HEK293T (cell line): ENCODE measurements around the gene PDZK1.
"Not testable (repeated sequence)": the region's sequence is repeated elsewhere in the genome, so short reads cannot be mapped to it uniquely, and the experiment has no call there.

ENCODE experiments used
- CTCF ChIA-PET: fragments of 350-600 bp; formaldehyde crosslinking; extraction: SDS; loops from one replicate; lab custom pipeline; 2021; ENCODE audit warnings: antibody characterized with exemption, inconsistent platforms; lab: Yijun Ruan, JAX
- POLR2A ChIA-PET: fragments of 350-600 bp; formaldehyde crosslinking; extraction: SDS; loops from one replicate; lab custom pipeline; 2020; ENCODE audit warnings: antibody characterized with exemption, inconsistent platforms; lab: Yijun Ruan, JAX
- DNase-seq: peaks from one replicate; pipeline ENCODE4 v3.0.0; 2012; ENCODE audit warnings: mixed read lengths; ENCODE audit errors: extremely low spot score
- ARNT ChIP-seq: fragments of 450-650 bp; IDR thresholded peaks from 2 replicates; pipeline ENCODE4 v1.6.1; 2017; ENCODE audit warnings: mild to moderate bottlenecking
- BHLHE40 ChIP-seq: fragments of 450-650 bp; IDR thresholded peaks from 2 replicates; pipeline ENCODE4 v1.6.1; 2016; ENCODE audit warnings: mild to moderate bottlenecking, moderate library complexity, borderline replicate concordance
- CTBP1 ChIP-seq: fragments of 450-650 bp; IDR thresholded peaks from 2 replicates; pipeline ENCODE4 v1.6.1; 2016; ENCODE audit warnings: borderline replicate concordance
- ELF4 ChIP-seq: fragments of 450-650 bp; IDR thresholded peaks from 2 replicates; pipeline ENCODE4 v1.6.1; 2017; ENCODE audit warnings: antibody characterized with exemption
- FOXA1 ChIP-seq: fragments of 450-650 bp; IDR thresholded peaks from 2 replicates; pipeline ENCODE4 v1.6.1; 2016; ENCODE audit warnings: mild to moderate bottlenecking
- FOXK2 ChIP-seq: fragments of 450-650 bp; IDR thresholded peaks from 2 replicates; pipeline ENCODE4 v1.6.1; 2016; ENCODE audit warnings: mild to moderate bottlenecking
- FOXM1 ChIP-seq: fragments of 450-650 bp; IDR thresholded peaks from 2 replicates; pipeline ENCODE4 v1.6.1; 2017; ENCODE audit warnings: mild to moderate bottlenecking, borderline replicate concordance
- HDGF ChIP-seq: fragments of 450-650 bp; IDR thresholded peaks from 2 replicates; pipeline ENCODE4 v1.6.1; 2017; ENCODE audit warnings: antibody characterized with exemption, borderline replicate concordance
- LEF1 ChIP-seq: fragments of 450-650 bp; IDR thresholded peaks from 2 replicates; pipeline ENCODE4 v1.6.1; 2017; ENCODE audit warnings: mild to moderate bottlenecking, borderline replicate concordance
- NFRKB ChIP-seq: fragments of 450-650 bp; IDR thresholded peaks from 2 replicates; pipeline ENCODE4 v1.6.1; 2016; ENCODE audit warnings: mild to moderate bottlenecking, moderate library complexity
- PKNOX1 ChIP-seq: fragments of 450-650 bp; IDR thresholded peaks from 2 replicates; pipeline ENCODE4 v1.6.1; 2016
- SP1 ChIP-seq: fragments of 450-650 bp; IDR thresholded peaks from 2 replicates; pipeline ENCODE4 v1.6.1; 2017
- SUZ12 ChIP-seq: fragments of 450-650 bp; IDR thresholded peaks from 2 replicates; pipeline ENCODE4 v1.6.1; 2016; ENCODE audit warnings: mild to moderate bottlenecking
- TARDBP ChIP-seq: fragments of 450-650 bp; IDR thresholded peaks from 2 replicates; pipeline ENCODE4 v1.6.1; 2016
- ZNF384 ChIP-seq: fragments of 450-650 bp; IDR thresholded peaks from 2 replicates; pipeline ENCODE4 v1.6.1; 2016

The PDZK1 gene

GRCh38 chr1:145719230-145720079 is 12.3 kb upstream of the PDZK1 start, which contains the start of gene CD160:
Gene CD160 (plus strand): TSS chr1:145719499. CDS start chr1:145728328, 8,829 bp downstream.
- no peak for DNase-seq
- ChIA-PET POLR2A (interaction anchor here (1.9 kb wide), 1 partner anchor 105 kb away, joined by 7 read pairs; the partner anchor contains the start of genes POLR3C and RNF115), CTCF (interaction anchor here (1.1 kb wide), 2 partner anchors 19 to 32 kb away, joined by 3 to 4 read pairs; no protein-coding TSS in a partner anchor)
- no peak for TF ChIP-seq FOXK2
- no peak for TF ChIP-seq ZNF384
- no peak for TF ChIP-seq PKNOX1
- no peak for TF ChIP-seq FOXM1
- TF ChIP-seq FOXA1, result no peak
- no peak for TF ChIP-seq NFRKB
- TF ChIP-seq TARDBP, result no peak
- TF ChIP-seq CTBP1, result no peak
- TF ChIP-seq LEF1, result no peak
- no peak for TF ChIP-seq ELF4
- TF ChIP-seq ARNT, result no peak
- no peak for TF ChIP-seq HDGF
- no peak for TF ChIP-seq BHLHE40

- CTCF ChIA-PET, DNase-seq, POLR2A ChIA-PET: not testable (repeated sequence)
Measured at GRCh38 chr1:145718465-145718864, 11.3 kb upstream of the PDZK1 start.

- ChIA-PET CTCF (no interaction called here), POLR2A (no interaction called here)
- TF ChIP-seq BHLHE40, result no peak
- TF ChIP-seq ZNF384, result no peak
- no peak for TF ChIP-seq SP1
- no peak for DNase-seq
Measured at GRCh38 chr1:145717833-145718232, 10.7 kb upstream of the PDZK1 start.

DNA sequence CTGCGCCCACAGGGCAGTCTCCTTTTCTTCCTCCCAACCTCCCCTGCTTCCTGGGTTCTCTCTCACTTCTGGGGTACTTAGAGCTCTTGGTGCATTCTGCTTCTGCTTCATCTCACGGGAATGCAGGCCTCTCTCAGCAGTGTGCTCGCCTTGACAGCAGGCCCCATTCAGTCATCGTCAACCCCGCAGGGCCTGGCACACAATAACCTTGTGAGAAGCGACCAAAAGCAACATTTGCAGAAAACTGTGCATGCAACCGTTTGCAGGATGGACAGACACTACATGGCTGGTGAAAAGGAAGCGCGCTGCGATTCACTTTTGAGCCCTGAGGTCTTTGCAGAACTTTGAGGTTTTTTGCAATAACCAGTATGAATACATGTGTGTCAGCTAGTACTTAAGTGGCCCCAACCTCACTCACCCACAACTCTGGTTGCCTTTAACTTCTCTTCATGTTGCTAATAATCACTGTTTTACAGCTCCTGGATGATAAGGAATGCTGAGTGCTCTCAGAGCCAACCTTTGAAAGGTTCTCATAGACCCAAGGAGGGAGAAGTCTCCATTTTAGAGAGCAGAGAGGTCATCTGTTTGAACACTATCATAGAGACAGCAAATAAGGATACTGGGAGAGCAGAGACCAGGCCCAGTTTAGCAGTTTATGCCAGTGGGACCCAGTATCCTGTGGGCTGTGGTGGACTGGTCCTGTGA is 9.6 kb upstream of the PDZK1 start:
- POLR2A ChIA-PET, result no interaction called here
- no peak for TF ChIP-seq FOXK2
- no peak for TF ChIP-seq PKNOX1
- no peak for TF ChIP-seq ZNF384
- CTCF ChIA-PET, result no interaction called here
- DNase-seq, result no peak

GRCh38 chr1:145714524-145715111 is 7.5 kb upstream of the PDZK1 start:
- no peak for TF ChIP-seq ELF4
- TF ChIP-seq FOXA1, result no peak
- no peak for TF ChIP-seq PKNOX1
- ChIA-PET CTCF (no interaction called here), POLR2A (no interaction called here)
- DNase-seq, result no peak

- no peak for TF ChIP-seq SUZ12
- TF ChIP-seq CTBP1, result no peak
- no peak for TF ChIP-seq PKNOX1
- no peak for TF ChIP-seq ARNT
- TF ChIP-seq HDGF, result no peak
- TF ChIP-seq FOXM1, result no peak
- TF ChIP-seq SP1, result no peak
- TF ChIP-seq NFRKB, result no peak
- no peak for TF ChIP-seq ELF4
- no peak for TF ChIP-seq FOXK2
- no peak for TF ChIP-seq ZNF384
- TF ChIP-seq FOXA1, result no peak
- TF ChIP-seq BHLHE40, result no peak
- no peak for TF ChIP-seq LEF1
- ChIA-PET CTCF (no interaction called here), POLR2A (no interaction called here)
- no peak for DNase-seq
Measured at GRCh38 chr1:145711213-145711651, 4.1 kb upstream of the PDZK1 start.
